SKM-1 (cell line): ENCODE results near the gene PLCXD1.
"Not testable (repeated sequence)": the region's sequence is repeated elsewhere in the genome, so short reads cannot be mapped to it uniquely, and the experiment has no call there.

ENCODE experiments used
- DNase-seq: peaks from one replicate; lab custom pipeline; 2025; ENCODE audit not compliant: unreplicated experiment; lab: John Stamatoyannopoulos, UW

PLCXD1 gene

DNA sequence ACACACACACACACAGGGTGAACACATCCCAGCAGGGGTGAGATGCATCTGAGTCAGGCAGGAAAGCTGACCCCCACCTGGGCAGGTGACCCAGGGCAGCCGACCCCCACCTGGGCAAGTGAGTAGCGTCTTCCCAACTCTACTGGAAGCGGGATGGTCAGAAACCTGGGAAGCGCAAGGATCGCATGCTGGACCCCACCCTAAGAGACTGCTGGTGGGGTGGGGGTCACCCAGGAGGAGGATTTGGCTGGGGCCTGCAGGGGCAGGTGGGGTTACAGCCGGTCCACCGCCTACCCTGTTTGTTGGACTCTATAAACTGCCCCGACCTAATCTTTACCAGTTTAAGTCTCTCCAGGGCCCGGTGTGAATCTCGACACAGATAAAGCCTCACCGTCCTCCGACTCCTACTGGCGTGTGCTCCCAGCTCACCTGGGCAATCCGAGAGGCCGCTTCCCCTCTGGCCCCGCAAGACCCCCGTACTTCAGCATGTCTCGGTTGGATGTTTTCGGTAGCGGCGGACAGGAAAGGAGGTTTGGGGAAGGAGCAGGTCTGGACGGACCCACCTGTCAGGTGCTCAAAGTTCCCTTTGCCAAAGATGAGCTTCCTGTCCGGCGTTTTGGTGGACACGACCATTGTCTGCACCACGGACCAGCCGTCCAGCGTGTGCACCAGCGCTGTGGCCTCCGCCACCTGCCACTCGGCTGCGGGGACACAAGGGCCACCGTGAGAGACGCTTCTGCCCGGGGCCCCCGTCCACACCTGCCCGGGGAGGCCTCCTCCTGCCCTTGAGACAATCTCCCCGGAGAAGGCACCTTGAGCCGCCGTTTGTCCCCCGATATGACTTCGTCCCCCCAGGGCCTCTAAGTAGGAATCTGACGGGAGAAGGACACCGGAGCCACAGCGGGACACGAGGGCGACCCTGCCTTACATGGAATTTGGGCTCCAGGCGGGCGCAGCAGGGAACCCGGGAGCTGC lies 35.5 kb downstream of the PLCXD1 start:
- no peak for DNase-seq

DNA sequence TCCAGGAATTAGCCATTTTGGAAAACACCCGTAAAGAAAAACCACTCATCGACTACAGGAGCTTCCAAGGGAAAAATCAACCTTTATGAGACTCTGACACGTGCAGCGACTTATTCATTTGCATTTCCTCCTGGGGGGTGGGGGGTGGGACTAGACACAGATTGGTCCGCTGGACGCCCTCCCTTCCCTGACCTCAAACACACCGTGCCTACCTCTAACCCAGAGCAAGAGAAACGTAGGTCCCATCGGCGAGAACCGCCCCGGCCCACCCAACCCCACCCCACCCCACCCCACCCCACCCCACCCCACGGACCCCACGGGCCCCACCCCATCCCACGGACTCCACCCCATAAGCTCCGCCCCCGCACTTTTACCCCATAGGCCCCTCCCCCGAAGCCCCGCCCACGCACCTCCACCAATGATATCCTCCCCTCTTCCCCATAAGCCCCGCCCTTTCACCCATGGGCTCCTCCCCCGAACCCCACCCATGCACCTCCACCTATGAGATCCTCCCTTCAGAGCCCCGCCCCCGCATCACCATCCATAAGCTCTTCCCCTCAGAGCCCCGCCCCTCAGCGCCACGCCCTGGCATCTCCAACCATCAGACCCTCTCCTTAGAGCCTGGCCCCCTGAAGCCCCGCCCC lies 36.4 kb downstream of the PLCXD1 start:
- DNase-seq: no peak

DNA sequence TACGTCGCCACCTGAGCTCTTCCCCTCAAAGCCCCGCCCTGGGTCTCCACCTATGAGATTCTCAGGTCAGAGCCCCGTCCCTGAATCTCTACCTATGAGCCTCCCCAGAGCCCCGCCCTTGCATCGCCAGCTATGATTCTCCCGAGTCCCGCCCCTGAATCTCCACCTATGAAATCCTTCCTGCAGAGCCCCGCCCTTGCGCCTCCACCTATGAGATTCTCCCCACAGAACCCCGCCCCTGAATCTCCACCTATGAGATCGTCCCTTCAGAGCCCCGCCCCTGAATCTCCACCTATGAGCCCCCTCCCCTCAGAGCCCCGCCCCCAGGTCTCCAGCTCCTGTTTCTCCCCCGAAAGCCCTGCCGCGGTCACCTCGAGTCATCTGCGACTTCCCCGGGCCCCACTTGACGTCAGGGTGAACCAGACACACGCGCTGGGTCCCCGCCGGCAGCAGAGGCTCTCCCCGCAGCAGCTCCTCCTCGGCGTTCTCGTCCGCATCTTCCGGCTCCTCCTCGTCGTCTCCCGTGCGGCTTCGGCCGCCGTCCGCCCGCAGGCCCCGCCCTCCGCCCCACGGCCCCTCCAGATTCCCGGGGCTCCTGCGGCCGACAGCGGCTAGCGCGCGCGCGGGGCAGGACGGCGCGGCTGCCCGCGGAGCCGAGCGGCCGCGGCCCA lies 37.0 kb downstream of the PLCXD1 start:
- no peak for DNase-seq

DNA sequence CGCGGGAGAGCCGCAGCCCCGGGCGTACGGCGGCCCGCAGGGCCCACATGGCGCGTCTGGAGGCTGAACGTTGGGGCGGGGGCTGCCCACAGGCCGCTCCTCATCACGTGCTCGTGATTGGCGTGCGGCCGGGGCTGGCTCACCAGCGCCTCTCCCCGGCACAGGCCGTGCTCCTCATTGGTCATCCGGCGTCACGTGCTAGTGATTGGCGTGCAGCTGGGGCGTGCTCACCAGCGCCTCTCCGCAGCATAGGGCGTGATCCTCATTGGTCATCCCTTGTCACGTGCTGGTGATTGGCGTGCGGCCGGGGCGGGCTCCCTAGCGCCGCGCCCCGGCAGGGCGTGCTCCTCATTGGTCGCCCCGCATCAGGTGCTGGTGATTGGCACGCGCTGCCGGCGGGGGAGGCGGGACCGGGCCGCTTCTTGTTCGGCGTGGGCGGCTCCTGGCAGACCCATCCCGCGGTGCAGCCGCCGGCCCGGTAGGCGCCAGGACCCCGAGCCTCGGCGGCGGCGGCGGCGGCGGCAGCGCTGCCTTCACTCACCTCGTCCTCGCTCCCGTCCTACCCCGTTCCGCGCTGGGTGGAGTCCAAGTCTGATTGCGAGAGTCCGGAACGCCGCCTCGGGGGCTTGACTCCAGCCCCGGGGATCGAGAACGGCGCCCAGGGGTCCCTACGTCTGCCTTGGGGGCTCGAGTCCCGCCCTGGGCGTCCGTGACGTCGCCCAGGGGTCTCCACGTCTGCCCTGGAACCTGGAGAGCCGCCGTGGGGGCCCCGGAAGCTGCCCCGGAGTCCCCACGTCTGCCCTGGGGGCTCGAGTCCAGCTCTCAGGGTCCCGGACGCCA lies 37.8 kb downstream of the PLCXD1 start, which contains the start of gene GTPBP6:
GTPBP6 (minus strand) TSS at position 58 of the 840 bp plus-strand sequence; CDS start at position 49, 9 bp downstream.
- no peak for DNase-seq

DNA sequence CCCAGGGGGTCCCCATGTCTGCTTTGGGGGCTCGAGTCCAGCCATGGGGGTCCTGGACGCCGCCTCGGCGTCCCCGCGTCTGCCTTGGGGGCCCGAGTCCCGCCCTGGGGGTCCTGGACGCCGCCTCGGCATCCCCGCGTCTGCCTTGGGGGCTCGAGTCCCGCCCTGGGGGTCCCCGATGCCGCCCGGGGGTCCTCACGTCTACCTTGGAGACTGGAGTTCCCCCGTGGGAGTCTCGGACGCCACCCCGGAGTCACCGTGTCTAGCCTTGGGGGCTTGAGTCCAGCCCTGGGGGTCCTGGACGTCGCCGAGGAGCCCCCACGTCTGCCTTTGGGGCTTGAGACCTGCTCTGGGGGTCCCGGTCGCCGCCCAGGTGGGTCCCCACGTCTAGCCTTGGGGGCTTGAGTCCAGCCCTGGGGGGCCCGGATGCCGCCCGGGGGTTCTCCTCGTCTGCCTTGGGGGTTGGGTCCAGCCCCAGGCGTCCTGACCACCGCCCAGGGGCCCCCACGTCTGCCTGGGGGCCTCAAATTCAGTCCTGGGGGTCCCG lies 38.5 kb downstream of the PLCXD1 start:
- no peak for DNase-seq

DNA sequence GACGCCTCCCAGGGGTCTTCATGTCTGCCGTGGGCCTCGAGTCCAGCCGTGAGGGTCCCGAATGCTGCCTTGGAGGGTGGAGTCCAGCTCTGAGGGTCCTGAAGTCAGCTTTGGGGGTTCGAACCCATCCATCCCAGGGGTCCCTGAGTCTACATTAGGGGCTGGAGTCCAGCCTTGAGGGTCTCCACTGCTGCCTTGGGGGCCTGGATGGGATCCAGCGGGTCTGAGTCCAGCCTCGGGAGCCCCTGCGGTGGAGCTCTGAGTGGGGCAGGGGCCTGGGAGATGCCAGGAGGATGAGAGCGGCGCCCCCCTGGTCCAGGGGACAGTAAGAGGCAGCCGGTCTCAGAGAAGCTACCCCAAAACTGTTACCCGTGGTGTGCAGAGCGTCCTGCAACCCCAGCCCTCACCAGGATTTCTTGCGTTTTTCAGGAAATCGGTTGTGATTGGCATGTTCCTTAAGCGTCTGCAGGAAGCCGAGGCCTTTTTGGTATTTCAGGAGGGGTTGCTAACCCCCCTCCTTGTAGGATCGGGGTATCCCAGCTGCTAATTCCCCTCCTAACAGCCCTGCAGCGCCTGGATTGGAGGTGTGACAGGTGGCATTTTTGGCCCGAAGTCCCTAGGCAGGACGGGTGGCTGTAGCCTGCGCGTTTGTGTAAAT lies 39.1 kb downstream of the PLCXD1 start:
- no peak for DNase-seq

DNA sequence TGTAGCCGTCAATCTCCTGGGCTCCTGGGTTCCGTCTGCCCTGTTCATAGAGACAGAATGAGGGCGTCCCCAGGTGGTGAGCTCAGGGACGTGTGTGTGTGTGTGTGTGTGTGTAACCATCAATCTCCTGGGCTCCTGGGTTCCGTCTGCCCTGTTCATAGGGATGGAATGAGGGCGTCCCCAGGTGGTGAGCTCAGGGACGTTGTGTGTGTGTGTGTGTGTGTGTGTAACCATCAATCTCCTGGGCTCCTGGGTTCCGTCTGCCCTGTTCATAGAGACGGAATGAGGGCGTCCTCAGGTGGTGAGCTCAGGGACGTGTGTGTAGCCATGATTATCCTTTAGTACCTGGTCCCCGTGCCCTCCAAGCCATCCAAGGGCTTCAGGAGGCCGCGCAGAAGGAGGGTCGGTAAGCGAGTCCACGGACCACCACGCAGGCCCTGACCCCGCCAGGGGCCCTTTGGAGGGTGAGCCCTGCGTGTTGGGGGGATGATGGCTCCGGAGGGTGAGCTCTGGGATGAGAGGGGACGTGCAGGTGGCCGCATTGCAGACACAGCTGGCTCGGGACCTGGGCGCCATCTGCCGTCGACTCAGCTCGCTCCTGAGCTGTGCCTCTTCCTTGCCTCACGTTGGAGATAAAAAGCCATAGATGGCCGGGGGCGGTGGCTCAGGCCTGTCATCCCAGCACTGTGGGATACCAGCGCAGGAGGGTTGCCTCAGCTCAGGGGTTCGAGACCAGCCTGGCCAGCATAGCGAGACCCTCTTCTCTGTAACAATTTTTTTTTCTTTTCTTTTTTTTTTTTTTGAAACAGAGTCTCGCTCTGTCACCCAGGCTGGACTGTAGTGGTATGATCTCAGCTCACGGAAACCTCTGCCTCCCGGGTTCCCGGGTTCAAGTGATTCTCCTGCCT lies 42.8 kb downstream of the PLCXD1 start:
- DNase-seq: no peak

DNA sequence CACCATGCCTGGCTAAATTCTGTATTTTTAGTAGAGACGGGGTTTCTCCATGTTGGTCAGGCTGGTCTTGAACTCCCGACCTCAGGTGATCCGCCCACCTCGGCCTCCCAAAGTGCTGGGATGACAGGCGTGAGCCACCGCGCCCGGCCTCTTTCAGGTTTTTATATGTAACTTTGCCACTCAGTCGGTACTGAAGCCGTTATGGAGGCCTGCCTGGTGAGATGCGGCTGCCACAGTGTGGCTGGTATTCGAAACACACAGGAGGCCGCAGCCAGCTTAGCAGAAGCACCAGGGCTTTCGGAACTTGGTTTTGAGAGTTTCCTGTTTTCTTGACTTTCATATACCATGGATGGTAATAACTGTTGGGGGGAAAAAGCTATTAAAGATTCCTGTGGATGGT lies 43.5 kb downstream of the PLCXD1 start:
- DNase-seq: not testable (repeated sequence)

DNA sequence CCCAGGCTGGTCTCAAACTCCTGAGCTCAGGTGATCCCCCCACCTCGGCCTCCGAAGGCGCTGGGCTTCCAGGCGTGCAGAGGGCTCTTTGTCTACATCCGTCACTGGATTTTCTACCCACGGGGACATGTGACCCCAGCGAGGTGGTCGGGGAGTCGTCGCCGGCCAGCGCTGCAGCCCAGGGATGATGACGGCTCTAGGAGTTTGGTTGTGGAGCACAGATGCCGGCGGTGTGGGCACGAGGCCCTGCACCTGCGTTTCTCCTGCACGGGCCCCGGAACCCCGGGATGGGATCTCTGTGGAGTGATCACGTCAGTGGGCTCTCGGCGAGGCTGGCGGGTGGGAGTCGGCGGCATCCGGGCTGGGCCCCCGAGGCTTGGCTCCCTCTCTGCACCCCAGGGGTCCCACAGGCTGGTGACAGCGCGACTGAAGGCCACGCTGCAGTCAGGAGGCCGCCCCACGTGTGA lies 46.5 kb downstream of the PLCXD1 start:
- no peak for DNase-seq

DNA sequence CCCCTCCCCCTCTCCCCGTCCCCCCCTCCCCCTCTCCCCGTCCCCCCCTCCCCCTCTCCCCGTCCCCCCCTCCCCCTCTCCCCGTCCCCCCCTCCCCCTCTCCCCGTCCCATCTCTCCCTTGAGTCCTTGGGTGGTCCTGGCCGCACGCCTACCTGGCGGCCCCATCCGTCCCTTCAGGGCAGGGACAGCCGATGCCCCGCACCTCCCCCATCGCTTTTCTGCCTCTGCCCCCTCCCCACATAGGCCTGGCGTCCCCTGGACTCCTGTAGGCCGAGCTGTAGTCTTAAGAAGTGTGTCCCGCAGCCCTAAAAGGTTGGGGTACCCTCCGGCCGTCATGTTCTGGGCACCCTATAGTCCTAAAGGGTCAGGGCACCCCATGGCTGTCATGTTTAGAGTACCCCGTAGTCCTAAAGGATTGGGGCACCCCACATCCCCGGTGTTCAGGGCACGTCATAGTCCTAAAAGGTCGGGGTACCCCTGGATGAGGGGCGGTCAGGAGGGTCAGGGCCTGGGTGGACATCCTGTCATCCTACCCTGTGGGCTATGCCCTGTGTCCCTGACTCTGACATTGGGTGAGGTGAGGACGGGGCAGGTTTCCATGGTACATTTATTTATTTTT lies 48.2 kb downstream of the PLCXD1 start:
- no peak for DNase-seq

DNA sequence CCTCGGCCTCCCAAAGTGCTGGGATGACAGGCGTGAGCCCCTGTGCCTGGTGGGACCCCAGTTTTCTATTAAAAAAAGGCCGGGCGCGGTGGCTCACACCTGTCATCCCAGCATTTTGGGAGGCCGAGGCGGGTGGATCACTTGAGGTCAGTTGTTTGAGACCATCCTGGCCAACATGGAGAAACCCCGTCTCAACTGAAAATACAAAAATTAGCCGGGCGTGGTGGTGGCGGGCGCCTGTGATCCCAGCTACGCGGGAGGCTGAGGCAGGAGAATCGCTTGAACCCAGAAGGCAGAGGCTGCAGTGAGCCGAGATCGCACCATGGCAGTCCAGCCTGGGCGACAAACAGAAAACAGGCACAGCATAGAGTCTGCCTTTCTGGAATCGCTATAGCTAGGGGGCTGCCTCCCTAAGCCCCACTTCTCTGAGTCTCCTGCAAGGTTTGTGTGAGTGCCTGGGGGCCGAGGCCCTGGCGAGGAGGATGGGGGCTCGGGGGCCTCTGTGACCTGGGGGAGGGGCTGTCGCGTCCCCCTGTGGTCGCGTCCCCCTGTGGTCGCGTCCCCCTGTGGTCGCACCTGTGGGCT lies 49.1 kb downstream of the PLCXD1 start:
- DNase-seq: not testable (repeated sequence)

DNA sequence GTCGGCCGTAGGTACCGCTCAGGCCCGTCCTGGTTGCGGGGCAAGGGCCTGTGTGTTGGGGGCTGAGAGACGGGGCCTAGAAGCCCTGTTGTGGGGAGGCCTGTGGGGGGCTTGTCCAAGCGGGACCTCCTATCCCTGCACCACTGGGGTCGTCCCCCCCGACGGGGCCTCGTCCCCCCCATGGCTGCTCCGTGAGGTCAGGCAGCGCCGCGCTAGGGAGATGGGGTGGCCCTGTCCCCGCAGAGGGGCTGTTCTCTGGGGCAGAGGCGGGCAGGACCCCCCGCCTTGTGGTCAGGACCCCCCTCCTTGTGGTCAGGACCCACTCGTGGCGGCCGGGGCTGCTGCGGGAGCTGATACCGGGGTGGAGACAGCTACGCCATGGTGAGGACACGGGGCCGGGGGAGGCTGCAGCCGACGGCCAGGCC lies 49.6 kb downstream of the PLCXD1 start:
- no peak for DNase-seq

DNA sequence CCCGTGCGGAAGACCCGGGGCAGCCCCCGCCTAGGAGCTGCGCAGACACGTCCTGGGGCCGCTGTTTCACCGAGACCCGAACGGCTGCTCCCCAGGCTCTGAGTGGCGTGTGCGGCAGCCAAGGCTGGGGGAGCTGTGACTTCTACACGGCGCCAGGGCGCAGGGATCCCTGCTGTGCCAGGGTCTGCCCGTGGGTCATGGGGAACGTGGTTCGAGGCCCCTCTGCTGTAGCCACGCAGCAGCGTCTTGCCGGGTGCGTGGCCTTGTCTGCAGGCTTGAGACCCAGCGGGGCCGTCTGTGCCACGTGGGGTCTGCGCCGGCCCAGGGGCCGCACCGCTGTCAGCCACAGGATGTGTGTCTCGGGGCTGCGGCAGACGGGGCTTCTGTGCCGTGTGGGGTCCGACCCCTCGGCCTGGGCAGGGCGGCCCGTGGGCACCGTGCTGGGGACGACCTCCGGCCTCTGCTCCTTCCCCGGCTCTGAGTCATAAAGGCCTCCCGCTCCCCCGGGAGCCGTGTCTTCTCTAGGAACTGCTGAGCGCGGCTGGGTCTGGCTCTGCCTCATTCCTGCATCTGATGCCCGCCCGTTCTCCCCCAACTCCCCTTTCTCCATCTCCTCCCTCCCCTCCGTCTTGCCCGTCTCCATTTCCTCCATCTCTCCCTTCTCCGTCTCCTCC lies 50.1 kb downstream of the PLCXD1 start:
- DNase-seq: no peak

DNA sequence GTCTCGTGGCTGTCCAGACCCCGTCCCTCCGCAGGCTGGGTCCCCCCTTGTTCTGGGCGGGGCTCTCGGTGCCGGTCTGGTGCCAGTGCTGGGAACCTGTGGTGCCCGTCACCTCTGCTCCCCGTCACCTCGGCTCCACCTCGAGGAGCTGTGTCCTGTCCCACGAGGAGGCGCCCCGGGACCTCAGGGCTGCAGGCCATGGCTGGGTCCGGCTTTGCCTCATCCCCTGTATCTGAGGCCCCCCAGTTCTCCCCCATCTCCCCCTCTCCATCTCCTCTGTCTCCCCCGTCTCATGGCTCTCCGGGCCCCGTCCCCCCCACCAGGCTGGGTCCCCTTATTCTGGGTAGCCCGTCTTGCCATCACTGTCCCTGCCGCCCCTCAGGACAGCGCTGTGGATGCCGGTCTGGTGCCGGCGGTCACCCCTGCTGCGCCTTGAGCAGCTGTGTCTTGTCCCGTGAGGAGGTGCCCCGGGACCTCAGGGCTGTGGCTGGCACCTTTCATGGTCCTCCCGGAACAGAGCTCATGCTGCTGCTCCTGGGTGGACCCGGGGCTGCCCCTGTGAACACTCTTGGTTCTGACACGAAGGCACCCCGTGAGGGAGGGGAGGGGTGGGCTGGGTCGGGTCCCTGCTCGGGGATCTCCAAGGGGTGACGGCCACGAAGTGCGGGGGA lies 50.8 kb downstream of the PLCXD1 start:
- DNase-seq: no peak

DNA sequence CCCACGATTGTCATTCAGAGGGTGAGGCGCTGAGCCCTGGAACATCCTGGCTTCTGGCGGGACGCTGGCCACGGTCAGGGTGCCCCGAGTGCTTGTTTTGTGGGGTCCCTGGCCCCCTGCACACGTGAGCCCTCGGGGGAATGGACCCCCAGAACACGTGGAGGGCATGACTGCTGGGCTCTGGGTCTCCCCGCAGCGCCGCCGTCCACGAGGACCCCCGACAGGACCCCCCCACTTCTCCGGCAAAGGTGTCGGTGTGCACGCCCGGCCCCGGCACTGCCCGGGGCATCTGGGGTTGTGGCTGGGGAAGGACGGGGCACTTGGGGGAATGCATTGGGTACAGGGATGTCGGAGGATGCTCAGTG lies 51.3 kb downstream of the PLCXD1 start:
- no peak for DNase-seq

DNA sequence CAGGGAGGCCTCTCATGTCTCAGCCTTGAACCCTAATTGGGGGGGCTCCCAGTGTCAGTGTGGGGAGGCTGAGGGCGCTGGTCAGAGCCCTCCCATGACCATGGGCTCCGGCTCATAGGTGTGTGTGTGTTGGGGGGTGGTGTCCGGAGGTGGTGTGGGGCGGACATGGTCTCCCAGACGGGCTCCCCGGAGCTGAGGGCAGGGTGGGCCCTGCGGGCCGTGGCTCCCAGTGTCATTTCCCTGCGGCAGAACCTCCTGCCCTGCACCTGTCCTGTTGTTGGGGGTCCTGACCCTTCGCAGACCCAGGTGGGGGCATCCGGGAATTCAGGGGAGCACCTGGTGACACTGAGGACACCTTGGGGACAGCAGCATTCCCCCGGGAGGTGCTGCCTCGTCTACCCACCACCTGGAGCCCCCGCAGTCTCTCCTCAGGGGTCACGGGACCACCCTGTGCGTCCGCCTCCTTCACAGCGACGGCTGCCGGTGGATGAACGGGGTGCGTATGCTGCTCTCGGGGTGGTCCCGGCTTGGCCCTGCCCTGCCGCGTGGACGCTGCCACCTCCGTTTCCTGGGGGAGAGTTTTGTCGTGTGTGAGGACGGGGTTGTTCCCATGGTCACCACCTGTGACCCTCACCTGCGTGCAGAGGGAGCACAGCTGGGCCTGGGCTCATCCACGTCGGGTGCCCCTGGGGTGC lies 51.9 kb downstream of the PLCXD1 start:
- no peak for DNase-seq
